AG04450 (cell line): ENCODE data around the gene NCOA1. TPM values are rescaled to one million over a fixed set of nuclear protein-coding genes. Genes with fewer than 3 reads are reported as not detected.
"Not testable (repeated sequence)": the region's sequence is repeated elsewhere in the genome, so short reads cannot be mapped to it uniquely, and the experiment has no call there.

Experiments
- CTCF ChIA-PET: fragments of 300-600, 350-600 bp; formaldehyde crosslinking; extraction: SDS; loops from one replicate; lab custom pipeline; 2022; ENCODE audit warnings: antibody characterized with exemption, inconsistent platforms; lab: Charles Lee
- POLR2A ChIA-PET: fragments of 350-600 bp; formaldehyde crosslinking; extraction: SDS; loops from one replicate; lab custom pipeline; 2021; ENCODE audit warnings: antibody characterized with exemption, inconsistent platforms; lab: Yijun Ruan, JAX
- DNase-seq: peaks from one replicate; pipeline ENCODE4 v3.0.0-alpha.2; 2011; ENCODE audit warnings: low read depth, low spot score
- H3K27ac ChIP-seq: one replicate; pipeline ENCODE4 v1.5.1; 2012; ENCODE audit warnings: low read depth, low read length, control low read depth
- H3K27me3 ChIP-seq: one replicate; pipeline ENCODE4 v1.6.0; 2012; ENCODE audit warnings: low read length; ENCODE audit not compliant: control insufficient read depth, insufficient read depth
- H3K4me3 ChIP-seq: 2 replicates; pipeline ENCODE4 v1.5.1; 2011; ENCODE audit warnings: mild to moderate bottlenecking, low read depth, low read length, control low read depth
- H3K9me3 ChIP-seq: 2 replicates; pipeline ENCODE4 v1.5.1; 2012; ENCODE audit warnings: low read length; ENCODE audit not compliant: control insufficient read depth, insufficient read depth
- polyA plus RNA-seq: library from polyadenylated mRNA; depleted of rRNA; stranded (reverse); fragments of >200 nt; gene quantifications from 2 replicates; pipeline ENCODE4 v1.2.3, GENCODE V29; 2011
- TF ChIP-seq, protein P1 (sequence below): IDR thresholded peaks from 2 replicates; pipeline ENCODE4 v1.5.1; 2011; ENCODE audit warnings: low read depth, low read length, control low read depth, inconsistent platforms

The NCOA1 gene
- polyA plus RNA-seq, 1 experiment, result 20.8 TPM

DNA sequence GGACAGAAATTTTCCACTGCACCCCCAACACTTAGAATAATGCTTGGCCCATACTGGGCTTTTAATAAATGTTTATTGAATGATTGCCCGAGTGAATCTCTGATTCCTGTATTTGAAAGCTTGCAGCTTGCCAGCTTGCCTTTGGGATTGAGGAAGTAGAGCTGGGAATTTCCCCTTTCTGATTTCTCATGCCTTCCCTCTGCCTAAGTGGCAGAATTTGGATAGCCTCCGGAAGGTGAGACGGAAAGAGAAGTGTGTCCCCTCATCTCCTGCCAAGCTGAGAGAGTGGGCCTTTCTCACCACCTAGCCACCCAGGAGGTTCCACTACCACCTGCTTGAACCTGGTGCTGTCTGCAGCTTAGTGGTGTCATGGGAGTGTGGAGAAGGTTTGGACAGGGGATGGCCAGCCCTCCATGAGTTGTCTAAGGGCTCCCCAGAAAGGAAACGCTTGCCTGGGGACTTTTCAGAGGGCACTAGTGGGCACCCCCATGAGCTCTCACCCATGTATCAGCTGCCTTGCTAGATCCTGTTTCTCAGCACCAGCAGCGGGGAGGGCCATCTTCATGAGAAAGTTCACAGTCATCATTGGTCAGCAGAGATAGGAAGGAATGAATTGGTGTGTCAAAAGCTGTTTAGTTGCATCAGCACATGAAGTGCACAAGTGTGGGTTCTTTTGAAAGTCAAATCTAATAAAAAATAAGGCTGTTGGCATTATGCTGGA lies 8.6 kb upstream of the NCOA1 start:
- no peak overlapping the region for H3K27ac ChIP-seq
- H3K9me3 ChIP-seq, result no peaks in the 10 kb centered on the region
- H3K4me3 ChIP-seq, result no peak overlapping the region
- TF ChIP-seq, protein P1, sequence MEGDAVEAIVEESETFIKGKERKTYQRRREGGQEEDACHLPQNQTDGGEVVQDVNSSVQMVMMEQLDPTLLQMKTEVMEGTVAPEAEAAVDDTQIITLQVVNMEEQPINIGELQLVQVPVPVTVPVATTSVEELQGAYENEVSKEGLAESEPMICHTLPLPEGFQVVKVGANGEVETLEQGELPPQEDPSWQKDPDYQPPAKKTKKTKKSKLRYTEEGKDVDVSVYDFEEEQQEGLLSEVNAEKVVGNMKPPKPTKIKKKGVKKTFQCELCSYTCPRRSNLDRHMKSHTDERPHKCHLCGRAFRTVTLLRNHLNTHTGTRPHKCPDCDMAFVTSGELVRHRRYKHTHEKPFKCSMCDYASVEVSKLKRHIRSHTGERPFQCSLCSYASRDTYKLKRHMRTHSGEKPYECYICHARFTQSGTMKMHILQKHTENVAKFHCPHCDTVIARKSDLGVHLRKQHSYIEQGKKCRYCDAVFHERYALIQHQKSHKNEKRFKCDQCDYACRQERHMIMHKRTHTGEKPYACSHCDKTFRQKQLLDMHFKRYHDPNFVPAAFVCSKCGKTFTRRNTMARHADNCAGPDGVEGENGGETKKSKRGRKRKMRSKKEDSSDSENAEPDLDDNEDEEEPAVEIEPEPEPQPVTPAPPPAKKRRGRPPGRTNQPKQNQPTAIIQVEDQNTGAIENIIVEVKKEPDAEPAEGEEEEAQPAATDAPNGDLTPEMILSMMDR, result no peak
- H3K27me3 ChIP-seq, result peaks cover 12% of the 10 kb centered on the region
- POLR2A ChIA-PET, result interaction anchor here (0.9 kb wide), 1 partner anchor 9 kb away, joined by 4 read pairs; the partner anchor contains the start of gene NCOA1
- CTCF ChIA-PET, result interaction anchor here (0.7 kb wide), 1 partner anchor 9 kb away, joined by 3 read pairs; the partner anchor contains the start of gene NCOA1
- no peak for DNase-seq

DNA sequence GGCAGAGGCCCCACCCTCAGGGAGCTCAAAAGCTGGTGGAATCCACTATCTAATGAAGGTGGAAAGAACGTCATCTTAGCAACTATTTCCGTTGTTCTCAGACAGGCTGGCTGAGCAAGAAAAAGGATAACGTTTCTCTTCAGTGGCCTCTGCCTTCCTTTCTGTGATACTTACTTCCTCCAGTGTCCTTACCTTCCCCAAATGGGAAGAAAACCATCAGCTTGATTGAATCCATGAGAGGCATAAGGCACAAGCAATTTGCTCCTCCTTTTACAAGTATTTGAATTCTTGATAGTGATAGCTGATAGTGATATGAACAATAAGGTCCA lies 8.1 kb upstream of the NCOA1 start:
- ChIA-PET POLR2A (interaction anchor here (0.9 kb wide), 1 partner anchor 9 kb away, joined by 4 read pairs; the partner anchor contains the start of gene NCOA1), CTCF (no interaction called here)
- Histone ChIP-seq H3K27me3 (peaks cover 12% of the 10 kb centered on the region), H3K27ac (no peak overlapping the region), H3K9me3 (no peaks in the 10 kb centered on the region), H3K4me3 (no peak overlapping the region)
- DNase-seq, result no peak
- TF ChIP-seq, protein P1, result no peak

DNA sequence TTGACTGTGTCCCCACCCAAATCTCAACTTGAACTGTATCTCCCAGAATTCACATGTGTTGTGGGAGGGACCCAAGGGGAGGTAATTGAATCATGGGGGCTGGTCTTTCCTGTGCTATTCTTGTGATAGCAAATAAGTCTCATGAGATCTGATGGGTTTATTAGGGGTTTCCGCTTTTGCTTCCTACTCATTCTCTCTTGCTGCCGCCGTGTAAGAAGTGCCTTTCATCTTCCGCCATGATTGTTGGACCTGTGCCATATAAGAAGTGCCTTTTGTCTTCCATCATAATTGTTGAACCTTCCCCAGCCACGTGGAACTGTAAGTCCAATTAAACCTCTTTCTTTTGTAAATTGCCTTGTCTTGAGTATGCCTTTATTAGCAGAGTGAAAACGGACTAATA lies 6.4 kb upstream of the NCOA1 start:
- H3K27me3 ChIP-seq, result peaks cover 12% of the 10 kb centered on the region
- H3K9me3 ChIP-seq, CTCF ChIA-PET, H3K27ac ChIP-seq, H3K4me3 ChIP-seq, DNase-seq, POLR2A ChIA-PET: not testable (repeated sequence)

DNA sequence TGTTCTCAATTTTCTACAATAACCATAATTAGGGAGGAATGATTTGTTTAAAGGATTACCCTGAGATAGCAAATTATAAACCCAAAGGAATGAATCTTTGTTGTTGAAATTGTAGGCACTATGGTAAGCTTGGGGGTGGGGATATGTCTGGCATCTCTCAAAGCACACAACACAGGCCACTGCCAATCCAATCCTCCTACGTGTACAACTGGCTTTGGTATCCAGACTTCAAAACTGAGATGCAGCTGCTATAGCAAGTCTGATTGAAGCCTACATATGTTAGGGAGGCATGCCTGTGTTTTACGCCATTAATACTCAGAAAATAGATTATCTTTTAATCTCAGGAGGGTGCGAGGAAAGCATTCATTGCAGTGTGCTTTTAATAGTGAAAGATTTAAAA lies 5.9 kb upstream of the NCOA1 start:
- no peak for DNase-seq
- ChIA-PET POLR2A (no interaction called here), CTCF (no interaction called here)
- Histone ChIP-seq H3K4me3 (no peak overlapping the region), H3K27ac (no peak overlapping the region), H3K9me3 (no peaks in the 10 kb centered on the region), H3K27me3 (peaks cover 12% of the 10 kb centered on the region)
- TF ChIP-seq, protein P1, result no peak

DNA sequence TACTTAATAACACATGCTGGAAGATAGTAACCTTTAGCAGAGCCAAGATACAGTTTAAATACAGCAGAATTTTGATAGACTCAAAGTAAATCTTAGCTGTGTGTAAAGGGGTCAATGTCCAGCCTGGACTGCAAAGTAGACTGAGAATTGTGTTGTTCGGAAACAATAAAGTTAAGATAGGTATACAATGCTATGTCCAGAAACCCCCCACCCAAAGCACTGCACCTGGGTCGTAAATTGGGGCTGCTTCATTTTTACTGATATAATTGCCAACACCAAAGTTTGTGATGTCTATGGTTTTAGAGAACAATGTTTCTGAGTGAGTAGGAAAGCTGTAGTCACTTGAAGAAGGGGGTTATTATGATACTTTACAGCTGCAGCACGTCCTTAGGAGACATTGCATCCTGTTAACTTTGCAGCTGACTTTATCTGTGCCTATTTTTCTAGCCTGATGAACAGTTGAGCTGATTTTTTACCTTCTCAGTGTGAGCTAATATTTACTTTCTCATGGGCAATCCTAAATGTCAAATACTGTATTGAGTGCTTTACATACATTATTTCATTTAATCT lies 4.3 kb upstream of the NCOA1 start:
- POLR2A ChIA-PET, result no interaction called here
- Histone ChIP-seq H3K4me3 (no peak overlapping the region), H3K9me3 (no peaks in the 10 kb centered on the region), H3K27me3 (peaks cover 8% of the 10 kb centered on the region), H3K27ac (no peak overlapping the region)
- CTCF ChIA-PET, result no interaction called here
- DNase-seq, result no peak
- TF ChIP-seq, protein P1, result no peak
